ENCODE measurements around the gene C20orf202.

Gene C20orf202

DNA sequence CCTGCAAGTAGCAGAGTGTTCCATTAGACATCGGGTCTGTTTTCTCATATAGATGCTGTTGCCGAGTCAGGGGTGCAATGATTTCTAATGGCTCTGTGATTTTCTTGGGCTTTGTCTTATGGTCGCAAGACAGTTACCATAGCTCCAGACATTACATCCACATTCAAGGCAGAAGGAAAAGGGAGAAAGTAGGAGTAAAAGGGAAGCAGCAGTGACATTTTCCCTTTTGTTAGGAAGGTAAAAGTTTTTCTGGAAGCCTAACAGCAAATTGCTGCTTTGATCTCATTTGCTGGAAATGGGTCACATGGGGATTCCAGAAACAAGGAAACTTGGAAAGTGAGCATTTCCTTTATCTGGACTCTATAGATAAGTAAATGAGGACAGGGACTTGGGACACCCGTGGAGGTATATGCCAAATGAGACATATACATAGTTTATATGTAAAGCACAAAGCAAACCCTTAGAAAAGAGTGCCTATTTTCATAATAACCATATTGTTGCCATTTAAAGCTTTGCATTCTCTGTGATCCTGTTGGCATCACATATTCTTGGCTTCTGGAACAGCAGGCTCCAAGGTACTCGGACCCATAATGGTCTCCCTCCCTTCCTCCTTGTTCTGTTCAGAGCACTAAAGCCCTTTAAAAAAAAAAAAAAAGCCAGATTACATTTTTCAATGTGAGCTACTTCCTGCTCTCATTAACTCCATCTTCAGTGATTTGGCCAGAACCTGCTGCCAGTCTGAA lies at the start of gene C20orf202:
TSS of gene C20orf202 (plus strand) at position 693 of the 743 bp plus-strand sequence. CDS start 132 bp downstream, outside the sequence.
- DNase-seq (ENCODE audit: low spot score) = no peak

DNA sequence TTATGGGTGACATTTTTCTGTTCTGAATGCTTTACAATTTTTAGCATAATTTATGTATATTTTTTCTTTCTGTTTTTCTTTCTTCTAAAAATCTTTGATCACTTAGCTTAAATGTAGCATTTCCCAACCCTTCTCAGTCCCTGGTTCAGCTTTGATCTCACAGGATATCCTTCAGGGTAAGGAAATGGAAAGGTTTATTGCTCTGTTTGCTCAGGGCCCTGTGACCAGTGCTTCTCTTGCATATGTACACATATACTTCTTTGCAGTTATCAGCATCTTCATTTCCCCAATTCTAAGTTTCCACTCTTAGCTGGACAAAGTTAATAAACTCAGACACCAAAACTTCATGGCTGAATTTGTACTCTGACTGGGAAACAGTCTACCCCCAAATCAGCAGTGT lies 49.0 kb upstream of the C20orf202 start:
- no peak for DNase-seq (ENCODE audit: low spot score)

DNA sequence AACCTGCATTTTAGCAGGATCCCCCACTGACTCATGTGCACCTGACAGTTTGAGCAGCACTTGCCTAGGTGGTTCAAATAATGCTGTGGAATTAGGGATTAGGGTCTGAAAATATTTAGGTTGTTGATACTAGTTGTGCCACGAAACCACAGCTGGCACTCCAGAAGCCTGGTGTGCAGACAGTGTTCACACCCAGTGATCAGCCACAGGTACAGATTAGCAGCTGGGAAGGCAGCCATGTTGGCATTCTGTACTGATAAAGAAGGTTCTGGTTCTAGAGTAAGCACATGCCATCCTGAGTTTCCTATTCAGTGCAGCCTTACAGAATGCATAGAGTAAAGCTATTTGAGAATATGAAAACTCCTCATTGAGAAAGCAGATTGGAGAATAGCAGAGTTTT lies 48.6 kb upstream of the C20orf202 start:
- no peak for DNase-seq (ENCODE audit: low spot score)

DNA sequence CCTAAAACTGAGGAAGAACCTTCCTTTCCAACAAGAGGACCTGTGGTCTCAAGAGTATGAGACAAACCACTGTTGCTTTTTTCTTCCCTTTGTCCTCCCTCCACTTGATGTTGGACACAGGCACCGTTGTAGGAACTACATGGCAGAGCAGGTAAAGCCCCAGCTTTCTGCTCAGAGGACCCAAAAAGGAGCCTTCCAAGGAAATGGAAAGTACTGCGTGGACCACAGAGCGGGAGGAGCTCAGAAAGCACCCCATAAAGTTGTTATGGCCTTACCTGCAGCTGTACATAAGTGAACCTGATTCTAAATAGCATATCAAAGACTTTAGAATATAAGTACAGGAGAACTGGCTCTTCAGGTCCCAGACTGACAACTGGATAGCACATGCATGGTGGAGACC lies 47.9 kb upstream of the C20orf202 start:
- DNase-seq (ENCODE audit: low spot score) = no peak

DNA sequence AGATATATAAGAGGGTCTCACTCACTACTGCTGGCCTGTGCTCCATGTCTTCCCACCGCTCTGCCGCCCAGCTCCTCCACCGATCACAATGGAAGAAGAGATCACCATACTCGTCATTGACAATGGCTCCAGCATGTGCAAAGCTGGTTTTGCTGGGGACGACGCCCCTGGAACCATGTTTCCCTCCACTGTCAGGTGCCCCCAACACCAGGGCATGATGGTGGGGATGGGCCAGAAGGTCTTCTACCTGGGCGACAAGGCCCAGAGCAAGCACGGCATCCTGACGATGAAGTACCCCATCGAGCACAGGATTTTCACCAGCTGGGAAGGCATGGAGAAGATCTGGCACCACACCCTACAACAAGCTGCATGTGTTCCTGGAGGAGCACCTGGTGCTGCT lies 42.8 kb upstream of the C20orf202 start:
- DNase-seq (ENCODE audit: low spot score) = no peak

DNA sequence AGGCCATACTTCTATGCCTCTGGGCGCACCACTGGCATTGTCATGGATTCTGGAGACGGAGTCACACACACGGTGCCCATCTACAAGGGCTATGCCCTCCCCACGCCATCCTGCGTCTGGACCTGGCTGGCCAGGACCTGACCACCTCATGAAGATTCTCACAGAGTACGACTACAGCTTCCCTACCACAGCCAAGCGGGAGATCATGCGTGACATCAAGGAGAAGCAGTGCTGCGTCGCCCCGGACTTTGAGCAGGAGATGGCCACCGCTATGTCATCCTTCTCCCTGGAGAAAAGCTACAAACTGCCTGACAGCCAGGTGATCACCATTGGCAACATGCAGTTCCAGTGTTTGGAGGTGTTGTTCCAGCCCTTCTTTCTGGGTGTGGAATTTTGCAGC lies 42.3 kb upstream of the C20orf202 start:
- no peak for DNase-seq (ENCODE audit: low spot score)

DNA sequence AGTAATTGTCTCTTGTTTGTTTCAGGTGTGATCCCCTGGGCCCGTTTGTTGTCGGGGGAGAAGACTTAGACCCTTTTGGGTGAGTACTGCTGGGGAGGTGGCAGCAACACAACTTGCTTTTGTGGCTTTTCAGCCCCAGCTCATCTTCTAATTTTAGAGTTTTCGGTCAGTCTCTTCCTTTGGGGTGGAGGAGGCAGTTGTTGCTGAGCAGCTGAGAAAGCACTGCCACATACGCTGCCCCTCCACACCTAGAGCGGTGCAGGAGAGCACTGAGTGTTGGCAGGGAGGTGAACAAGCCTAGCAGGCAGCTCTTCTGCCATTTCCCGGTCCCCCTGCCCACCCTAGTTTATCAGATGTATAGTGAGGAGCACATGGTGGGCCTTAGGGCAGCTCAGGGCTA lies 40.1 kb upstream of the C20orf202 start:
- DNase-seq (ENCODE audit: low spot score) = no peak

DNA sequence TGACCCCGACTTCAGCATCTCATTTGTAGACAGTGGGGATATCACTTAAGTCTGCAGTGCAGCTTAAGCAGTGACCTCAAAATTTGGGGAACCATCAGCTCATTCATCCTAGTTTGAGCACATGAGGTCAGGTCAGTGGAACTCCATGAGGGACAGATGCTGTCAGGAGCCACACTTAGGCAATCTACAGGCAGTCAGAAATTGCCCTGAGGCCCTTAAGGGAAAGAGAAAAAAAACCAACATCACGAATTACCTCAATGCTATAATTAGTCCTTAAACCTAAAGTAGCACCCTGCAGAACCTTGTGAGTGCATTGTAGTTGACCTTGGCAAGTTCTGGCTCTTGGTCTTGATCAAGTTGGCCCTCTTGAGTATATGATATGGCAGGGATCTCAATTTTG lies 39.6 kb upstream of the C20orf202 start:
- DNase-seq (ENCODE audit: low spot score) = no peak

DNA sequence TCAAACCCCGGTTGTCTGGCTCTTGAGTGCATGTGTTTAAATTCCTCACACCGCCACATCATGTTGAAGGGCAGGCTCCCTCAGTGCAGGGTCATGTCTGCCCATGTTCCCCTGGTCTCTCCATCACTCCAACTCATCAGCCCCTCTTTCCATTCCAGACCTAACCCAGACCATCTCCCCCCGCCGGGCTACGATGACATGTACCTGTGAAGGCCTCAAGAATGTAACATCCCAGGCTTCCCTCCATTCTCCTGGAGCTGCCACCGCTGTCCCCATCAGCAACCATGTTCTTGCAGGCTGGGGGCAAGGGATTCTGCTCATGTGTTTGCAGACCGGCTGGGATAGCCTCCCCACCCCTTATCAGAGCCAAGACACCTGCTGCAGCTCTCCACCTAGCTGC lies 38.4 kb upstream of the C20orf202 start:
- DNase-seq (ENCODE audit: low spot score) = no peak

DNA sequence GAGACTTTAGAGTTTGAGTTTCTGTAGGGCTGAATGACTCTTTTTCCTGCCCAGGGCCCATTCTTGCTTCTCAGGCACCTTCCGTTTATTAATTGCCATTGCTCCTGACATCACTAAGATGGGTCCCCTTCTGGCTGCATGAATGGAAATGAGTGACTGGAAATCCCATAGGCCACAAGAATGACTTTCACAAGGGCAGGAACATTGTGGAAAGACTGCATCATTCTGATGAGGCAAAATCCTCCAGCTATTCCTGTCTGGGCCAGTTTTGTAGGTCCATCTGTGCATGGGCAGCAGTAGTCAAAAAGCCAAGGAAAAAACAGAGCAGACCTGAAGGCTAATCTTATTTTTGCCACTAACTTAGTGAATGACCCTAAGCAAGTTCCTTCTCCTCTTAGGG lies 37.7 kb upstream of the C20orf202 start:
- no peak for DNase-seq (ENCODE audit: low spot score)

DNA sequence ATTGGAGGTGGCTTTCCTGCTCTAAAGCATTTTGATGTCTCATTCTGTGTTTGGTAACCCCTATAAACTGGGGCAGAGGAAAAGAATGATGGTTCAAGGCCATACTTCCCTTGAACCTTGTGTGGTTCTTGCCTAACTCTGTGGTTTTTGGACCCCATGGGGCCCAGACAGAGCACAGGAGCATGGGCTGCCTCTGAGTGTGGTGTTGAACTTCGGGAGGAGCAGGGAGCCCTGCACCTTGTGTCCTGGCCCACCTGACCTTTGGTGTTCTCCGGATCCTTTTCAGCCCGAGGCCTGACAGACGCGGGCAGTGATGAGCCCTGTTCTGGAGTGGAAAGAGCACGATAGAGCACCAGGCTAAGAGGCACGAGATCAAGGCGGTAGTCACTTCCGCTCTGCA lies 37.3 kb upstream of the C20orf202 start:
- no peak for DNase-seq (ENCODE audit: low spot score)

DNA sequence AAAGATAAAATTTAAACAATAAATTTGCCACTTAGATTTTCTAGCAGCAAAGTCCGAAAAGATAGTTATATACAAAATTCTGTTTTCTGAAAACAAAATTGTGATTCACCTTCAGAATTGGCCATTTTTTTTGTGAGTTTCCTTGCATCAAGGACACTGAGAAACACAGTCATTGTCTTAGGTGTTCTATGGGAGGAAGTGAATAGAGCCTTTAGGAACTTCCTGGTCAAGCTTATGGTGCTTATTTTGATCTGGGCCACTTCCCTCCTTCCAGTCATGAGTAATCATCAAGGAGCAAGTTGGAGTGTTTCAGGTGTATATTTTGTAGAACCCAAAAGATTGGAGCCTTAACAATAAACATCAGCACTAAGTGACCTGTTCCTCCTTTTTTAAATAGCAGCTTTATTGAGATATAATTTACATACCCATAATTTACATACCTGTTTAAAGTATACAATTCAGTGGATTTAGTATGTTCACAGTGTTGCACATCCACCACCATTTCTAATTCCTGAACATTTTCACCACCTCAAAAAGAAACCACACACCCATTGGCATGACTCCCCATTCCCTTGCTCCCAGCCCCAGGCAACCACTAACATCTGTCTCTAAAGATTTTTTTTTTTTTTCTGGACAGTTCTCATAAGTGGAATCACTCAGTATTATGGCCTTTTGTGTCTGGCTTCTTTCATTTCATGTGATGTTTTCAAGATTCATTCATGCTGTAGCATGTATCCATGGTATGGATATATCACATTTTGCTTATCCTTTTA lies 36.1 kb upstream of the C20orf202 start:
- no peak for DNase-seq (ENCODE audit: low spot score)

DNA sequence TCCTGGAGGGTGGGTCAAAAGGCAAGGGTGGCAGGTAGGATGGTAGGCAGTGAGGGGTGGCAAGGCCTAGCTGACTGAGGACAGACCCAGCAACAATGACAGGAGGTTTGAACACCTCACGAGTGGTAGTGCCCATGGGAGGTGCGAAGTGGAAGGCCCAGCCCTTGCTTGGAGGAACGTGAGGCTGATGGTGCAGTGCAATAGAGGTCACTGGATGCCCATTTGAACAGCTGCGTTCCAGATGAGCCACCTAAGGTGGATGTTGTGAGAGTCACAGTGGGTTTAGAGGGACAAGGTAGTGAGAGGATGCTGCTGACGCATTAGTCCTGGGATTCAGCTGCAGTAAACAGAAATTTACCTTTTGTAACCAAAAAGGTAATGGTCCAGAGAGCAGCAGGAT lies 34.0 kb upstream of the C20orf202 start:
- no peak for DNase-seq (ENCODE audit: low spot score)

DNA sequence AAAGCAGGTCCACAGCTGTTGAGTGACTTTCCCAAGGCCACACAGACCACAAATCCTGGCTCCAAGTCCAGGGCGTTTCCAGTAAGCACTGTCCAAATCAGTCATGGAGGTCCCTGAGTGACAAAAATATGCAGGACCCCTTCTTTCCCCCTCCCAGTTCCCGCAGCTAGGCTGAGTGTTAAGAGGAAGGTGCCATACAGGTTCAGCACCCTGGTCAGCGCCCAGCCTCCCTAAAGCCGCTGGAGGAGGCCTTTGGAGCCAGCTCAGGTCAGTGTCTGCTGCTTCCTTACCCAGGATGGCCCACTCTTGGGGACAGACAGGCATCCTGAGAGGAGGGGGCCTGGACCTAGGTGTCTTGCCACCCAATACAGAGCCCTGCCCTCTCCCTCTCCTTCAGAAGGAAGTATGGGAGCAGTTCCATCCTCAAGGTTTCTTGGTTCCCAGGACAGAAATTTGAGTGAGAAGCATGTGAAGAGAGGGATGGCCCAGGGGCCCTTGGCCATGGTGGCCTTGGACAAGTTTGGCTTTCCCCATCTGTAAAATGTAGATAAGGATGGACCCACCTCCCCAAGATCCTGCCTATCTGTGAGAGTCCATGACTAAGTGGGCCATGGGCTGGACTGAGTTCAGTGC lies 31.7 kb upstream of the C20orf202 start:
- no peak for DNase-seq (ENCODE audit: low spot score)

DNA sequence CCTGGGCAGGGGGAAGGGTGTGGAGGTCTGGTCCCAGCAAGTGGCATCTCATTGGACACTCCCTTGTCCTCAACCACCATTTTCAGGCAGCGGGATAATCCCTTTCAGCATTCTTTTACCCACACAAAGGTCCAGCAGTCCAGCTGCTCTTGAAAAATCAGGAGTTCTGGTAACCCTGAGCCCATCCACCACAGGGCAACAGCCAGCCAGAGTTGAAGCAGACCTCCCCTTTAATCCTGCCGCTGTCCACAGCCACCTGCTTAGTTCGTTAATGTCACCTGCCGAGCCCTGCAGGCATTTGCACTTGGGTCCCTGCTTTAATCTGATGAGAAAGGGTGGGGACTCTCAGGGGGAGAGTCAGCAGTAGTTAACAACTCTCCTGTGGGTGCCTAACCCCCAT lies 29.6 kb upstream of the C20orf202 start:
- DNase-seq (ENCODE audit: low spot score) = no peak

DNA sequence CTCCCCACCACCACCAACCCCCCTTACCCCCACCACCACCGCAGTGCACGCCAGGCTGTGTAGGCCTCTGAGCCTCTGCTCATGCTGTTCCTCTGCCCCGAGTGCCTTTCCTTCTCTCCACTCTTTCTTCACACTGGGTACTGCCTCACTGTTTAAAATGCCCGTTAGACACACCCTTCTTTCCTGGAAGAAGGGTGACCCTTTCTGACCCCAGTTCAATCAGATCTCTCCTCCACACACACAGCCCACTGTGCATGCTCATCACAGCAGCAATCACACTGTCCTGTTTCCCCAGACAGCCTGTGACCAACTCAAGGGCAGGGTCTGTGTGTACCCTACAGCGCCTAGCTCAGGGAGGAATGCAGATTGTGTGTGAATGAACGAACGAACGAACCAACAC lies 28.5 kb upstream of the C20orf202 start:
- DNase-seq (ENCODE audit: low spot score) = no peak

DNA sequence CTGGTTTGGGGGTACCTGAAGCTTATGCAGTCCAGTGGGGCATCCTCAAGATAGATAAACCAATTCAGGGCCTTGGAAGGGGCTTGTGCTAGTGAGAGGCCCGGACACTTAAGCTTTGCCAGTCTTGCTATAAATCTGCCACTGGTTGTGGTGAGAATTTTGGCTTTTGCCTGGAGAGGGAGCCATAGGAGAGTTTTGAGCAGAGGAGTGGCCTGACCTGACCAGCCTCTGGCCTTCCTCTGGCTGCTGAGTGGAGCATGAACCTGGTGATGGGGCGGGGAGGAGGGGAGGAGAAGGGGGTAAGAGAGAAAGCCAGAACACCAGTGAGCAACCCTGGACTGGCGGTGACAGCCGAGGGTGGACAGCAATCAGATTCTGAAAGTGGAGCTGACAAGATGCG lies 25.6 kb upstream of the C20orf202 start:
- no peak for DNase-seq (ENCODE audit: low spot score)

DNA sequence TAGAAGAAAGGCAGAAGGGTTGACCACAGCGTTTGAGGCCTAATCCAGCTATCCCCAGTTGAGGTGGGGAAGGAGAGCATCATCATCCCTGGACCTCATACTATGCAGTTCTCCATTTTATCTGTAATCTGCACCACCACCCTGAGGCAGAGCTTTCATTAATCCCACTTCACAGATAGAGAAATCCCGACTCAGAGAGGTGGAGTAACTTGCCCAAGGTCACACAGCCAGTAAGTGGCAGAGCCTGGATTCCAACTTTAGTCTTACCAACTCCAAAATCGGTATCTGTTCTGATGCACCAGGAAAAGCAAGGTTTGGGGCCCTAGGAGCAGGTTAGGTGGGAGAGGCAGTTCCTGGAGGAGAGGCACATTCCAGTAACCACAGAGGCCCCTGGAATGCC lies 25.2 kb upstream of the C20orf202 start:
- DNase-seq (ENCODE audit: low spot score) = no peak

DNA sequence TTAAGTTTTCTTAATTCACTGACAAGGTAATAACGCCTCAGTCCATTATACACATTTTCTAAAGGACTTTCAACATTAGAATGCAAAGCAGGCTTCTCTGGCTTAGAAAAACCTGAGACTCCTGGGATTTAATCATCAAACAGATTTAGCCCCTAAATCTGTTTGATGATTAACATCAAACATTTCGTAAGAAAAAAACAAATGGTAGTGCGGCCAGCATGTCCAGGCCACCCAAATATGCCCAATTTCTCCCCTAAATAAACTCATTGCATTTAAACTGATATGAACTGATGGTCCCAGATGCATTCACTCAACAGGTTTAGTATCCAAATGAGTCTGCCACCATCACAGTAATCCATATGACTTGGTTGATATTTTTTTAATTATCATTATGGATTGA lies 24.6 kb upstream of the C20orf202 start:
- DNase-seq (ENCODE audit: low spot score) = no peak

DNA sequence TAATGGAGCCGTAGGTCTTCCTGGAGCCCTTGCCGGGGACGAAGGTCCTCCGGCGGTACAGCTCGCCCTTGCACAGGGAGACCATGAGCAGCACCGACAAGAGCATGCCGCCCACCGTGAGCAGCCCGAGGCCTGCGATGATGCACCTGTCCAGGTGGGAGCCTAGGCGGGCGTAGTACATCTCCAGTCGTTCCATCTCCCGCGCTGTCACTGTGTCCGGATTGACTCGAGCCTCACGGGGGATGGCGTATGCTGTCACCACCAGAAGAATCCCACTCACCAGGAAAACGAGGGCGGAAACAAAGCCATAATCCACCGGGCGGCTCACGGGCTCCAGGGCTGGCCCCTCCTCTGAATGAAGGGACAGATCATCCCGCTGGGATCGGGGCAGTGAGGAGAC lies 22.3 kb upstream of the C20orf202 start:
- no peak for DNase-seq (ENCODE audit: low spot score)

DNA sequence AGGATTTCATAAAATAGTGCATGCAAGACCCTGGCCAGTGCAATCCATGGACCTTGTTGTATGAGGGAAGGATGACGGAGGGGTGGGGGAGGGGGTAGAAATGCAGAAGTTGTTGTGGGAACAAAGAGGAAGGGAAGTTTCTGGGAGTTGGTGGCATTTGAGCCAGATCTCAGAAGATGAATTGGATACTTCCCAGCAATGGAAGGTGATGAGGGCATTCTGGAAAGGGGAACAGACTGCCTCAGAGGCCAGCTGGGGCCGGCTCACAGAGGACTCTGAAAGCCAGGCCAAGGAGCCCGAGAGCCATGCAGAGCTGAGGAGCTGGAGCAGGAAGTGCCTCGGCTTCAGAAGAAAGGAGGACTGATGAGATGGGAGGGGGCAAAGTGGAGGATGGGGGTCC lies 21.1 kb upstream of the C20orf202 start:
- no peak for DNase-seq (ENCODE audit: low spot score)

DNA sequence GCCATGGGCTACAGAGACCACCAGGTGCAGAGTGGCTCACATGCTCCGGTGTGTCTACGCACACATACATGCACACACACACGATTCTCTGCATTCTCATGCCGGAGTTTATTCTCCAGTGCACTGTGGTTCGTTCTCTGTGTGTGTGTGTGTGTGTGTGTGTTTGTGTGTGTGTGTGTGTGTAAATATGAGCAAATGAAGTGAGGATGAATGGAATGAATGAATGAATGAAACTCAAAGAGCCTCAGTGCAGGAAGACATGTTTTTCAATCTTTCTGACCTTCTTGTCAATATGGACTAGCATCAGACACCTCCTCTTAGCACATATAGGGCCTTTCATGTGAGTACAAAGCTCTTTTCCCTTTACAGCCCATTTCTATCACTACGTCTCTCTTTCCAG lies 20.1 kb upstream of the C20orf202 start:
- DNase-seq (ENCODE audit: low spot score) = no peak

DNA sequence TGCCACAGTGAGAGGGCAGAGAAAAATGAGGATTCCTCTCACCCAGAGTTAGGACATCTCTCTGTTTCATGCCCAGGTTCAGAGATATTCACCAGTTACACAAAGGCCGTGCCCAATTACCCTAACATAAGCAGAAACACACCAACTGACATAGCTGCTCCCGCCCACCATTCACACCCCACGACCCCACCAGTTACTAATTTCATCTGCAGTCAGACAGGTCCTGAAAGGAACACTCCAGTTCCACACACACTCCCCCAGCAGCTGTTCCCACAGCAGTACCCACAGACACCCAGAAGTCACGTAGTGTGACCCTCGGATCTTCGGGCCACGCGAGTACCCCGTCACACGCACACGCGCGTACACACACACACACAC lies 19.0 kb upstream of the C20orf202 start:
- no peak for DNase-seq (ENCODE audit: low spot score)
